ENCODE results near the gene SMARCC2.

Gene SMARCC2

DNA sequence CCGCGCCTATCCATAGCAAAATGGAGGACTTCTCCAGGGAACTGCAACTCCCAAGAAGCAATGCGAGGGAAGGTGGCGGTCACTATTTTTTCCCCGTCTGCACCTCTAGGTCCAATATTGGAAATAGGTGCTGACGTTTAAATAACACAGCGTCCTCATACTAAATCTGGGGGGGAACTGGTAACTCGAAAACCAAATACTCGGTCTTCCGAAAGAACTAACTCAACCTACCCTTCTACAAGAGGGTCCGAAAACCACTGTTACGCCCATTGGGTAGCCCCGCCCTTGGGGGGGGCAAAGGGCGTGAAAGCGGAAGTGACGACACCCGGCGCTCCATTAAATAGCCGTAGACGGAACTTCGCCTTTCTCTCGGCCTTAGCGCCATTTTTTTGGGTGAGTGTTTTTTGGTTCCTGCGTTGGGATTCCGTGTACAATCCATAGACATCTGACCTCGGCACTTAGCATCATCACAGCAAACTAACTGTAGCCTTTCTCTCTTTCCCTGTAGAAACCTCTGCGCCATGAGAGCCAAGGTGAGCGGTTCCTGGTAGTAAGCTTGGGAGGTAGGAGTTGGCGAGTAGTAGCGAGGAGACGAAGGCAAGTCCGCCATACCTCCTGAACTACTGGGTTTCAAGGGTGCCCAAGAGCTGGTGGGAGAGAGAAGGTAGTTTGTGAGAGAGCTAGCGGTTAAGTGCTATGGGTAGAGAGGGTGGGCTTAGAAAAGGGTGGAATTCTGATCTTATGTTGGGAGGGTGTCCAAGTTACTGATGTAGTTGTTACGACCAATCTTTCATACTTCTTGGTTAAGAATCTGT lies 72.8 kb downstream of the SMARCC2 start, which contains the start of gene RPL41:
RPL41 (plus strand) TSS at position 367 of the 815 bp plus-strand sequence.
- peaks cover 78% of the 10 kb centered on the region for H3K36me3 Mint-ChIP-seq
- peak within 1 kb of the TSS; percentile 90 for H3K4me3 Mint-ChIP-seq
- DNase-seq (ENCODE audit: low spot score in 2 of 2), result peak; percentile 90 to 97
- H3K27ac Mint-ChIP-seq, result peak within 1 kb of the TSS; percentile 99
- ATAC-seq, result peak; percentile 66
- peaks cover 30% of the 10 kb centered on the region for H3K4me1 Mint-ChIP-seq
- no peaks in the 10 kb centered on the region for H3K9me3 Mint-ChIP-seq

DNA sequence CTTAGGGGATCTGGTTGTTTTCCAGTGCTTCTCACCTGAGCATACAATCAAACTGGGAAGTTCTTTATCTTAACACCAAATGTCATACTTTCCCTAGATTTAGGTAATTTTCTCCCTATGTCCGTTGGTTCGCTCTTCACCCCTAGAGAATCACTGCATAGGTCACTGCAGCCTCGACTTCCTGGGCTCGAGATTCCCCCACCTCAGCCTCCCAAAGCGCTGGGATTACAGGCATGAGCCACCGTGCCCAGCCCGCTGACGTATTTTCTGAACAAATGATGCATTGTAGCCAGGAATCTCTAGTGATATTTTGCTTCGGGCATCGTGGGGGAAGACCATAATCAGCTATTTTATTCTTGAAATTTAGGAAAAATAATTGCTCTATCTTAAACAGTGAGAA lies 74.0 kb downstream of the SMARCC2 start:
- Mint-ChIP-seq H3K4me1 (peaks cover 28% of the 10 kb centered on the region), H3K4me3 (peak overlapping the region; percentile 90), H3K36me3 (peaks cover 79% of the 10 kb centered on the region), H3K9me3 (no peaks in the 10 kb centered on the region), H3K27ac (peak overlapping the region; percentile 99)
- ATAC-seq (no peak), DNase-seq (ENCODE audit: low spot score in 2 of 2) (no peak)

DNA sequence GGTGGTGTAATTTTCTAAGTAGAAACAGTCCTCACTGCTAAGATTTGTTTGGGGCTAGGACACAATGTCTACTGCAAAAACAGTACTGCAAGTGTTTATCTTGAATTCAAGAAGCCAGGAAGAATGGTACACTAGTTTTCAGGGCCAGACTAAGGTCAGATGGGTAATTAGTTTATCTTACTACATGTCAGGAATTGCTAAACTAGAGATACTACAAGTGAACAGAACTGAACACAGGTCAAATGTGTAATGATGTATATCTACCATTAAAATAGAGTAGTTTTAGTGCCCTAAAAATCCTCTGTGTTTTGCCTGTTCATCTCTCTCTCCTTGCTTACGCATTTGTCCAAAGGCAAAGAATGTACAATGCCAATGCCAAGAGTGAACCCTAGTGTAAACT lies 75.2 kb downstream of the SMARCC2 start:
- Mint-ChIP-seq H3K27ac (peak overlapping the region; percentile 83), H3K4me3 (no peak overlapping the region), H3K4me1 (peaks cover 20% of the 10 kb centered on the region), H3K36me3 (peaks cover 89% of the 10 kb centered on the region), H3K9me3 (no peaks in the 10 kb centered on the region)
- ATAC-seq (no peak), DNase-seq (ENCODE audit: low spot score in 2 of 2) (no peak)

Data from stimulated activated effector memory CD8-positive, alpha-beta T cell treated with anti-CD3 and anti-CD28 coated beads, Interleukin-12 subunit alpha, Interleukin-12 subunit beta, amount 100 ng/mL, for 72 hours (primary cell).